Choroid plexus epithelial cell (primary cell): ENCODE data around the gene DYNLT1.
"Not testable (repeated sequence)": the region's sequence is repeated elsewhere in the genome, so short reads cannot be mapped to it uniquely, and the experiment has no call there.

Source experiments
- DNase-seq: peaks from one replicate; pipeline ENCODE4 v3.0.0-alpha.2; 2010; ENCODE audit warnings: low read depth
- H3K4me3 ChIP-seq: 2 replicates; pipeline ENCODE4 v1.5.1; 2011; ENCODE audit warnings: low read depth, mild to moderate bottlenecking, control low read depth, low read length, moderate library complexity
- CTCF ChIP-seq: conservative IDR thresholded peaks from 2 replicates; pipeline ENCODE4 v1.5.1; 2011; ENCODE audit warnings: low read depth, mild to moderate bottlenecking, control low read depth, inconsistent platforms, low read length, moderate library complexity

The DYNLT1 gene

GRCh38 chr6:158684311-158684710 is 39.8 kb upstream of the DYNLT1 start:
- no peak for TF ChIP-seq CTCF
- DNase-seq, result no peak
- no peak overlapping the region for H3K4me3 ChIP-seq

- no peak for TF ChIP-seq CTCF
- H3K4me3 ChIP-seq, result no peak overlapping the region
- no peak for DNase-seq
These were observed 35.9 kb upstream of the DYNLT1 start for GRCh38 chr6:158680481-158680880.

DNA sequence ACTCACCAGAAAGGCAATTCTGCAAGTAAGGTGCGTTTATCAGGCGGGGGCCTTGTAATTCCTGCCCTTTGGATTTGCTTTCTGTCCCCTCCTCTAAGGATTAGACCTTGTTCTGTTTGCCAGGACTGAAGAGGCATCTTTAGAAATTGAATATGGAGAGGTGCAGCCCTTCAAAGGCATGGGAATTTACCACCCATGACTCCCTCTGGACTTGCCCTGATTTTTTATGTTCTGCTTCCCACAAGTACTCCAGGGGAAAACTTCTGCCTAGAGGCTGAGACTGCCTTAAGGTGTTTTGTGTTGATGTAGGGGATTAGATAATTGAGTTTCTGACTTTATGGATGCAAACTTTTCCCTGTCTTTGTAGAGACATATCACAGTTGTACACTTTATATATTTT is 35.5 kb upstream of the DYNLT1 start:
- TF ChIP-seq CTCF, result no peak
- no peak overlapping the region for H3K4me3 ChIP-seq
- DNase-seq, result no peak

DNA sequence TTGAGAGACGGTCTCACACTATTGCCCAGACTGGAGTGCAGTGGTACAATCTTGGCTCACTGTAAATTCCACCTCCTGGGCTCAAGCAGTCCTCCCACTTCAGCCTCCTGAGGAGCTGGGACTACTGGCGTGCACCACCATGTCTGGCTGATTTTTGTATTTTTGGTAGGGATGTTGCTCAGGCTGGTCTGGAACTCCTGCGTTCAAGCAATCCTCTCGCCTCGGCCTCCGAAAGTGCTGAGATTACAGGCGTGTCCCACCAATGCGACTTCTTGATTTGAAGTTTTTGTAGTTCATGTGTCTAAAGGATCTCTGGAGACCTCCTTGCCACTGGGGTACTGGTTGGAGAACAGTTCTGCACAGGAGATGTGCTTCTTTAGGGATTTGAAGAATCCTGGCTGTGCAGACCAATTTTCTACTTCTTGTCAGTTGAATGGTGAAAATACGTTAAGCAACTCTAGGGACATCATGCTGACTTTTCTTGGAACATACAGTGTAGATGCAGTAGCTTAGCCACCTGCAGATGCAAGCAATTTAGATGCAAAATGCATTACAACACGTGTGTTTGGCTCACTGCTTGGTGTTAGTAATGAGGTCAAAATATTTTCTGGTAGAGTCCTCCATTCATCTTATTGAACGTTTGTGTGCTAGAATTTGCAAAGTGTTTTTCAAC is 33.5 kb upstream of the DYNLT1 start:
- DNase-seq, result no peak
- H3K4me3 ChIP-seq, result no peak overlapping the region
- no peak for TF ChIP-seq CTCF

- H3K4me3 ChIP-seq, DNase-seq: not testable (repeated sequence)
These were observed 32.6 kb upstream of the DYNLT1 start for GRCh38 chr6:158677094-158677493.

- no peak for TF ChIP-seq CTCF
These were observed 30.0 kb upstream of the DYNLT1 start for GRCh38 chr6:158674342-158675131.

GRCh38 chr6:158672726-158673125 is 28.2 kb upstream of the DYNLT1 start:
- DNase-seq, result no peak
- TF ChIP-seq CTCF, result no peak
- no peak overlapping the region for H3K4me3 ChIP-seq

More at GRCh38 chr6:158674342-158675131, 30.0 kb upstream of the DYNLT1 start:
- H3K4me3 ChIP-seq, result no peak overlapping the region
- DNase-seq, result no peak

- H3K4me3 ChIP-seq, DNase-seq: not testable (repeated sequence)
These were observed 27.6 kb upstream of the DYNLT1 start for GRCh38 chr6:158672119-158672518.
